ENCODE data around the gene CIZ1. TPM values are rescaled to one million over a fixed set of nuclear protein-coding genes. Genes with fewer than 3 reads are reported as not detected.

CIZ1 gene
- total and polyA plus RNA-seq, 4 donors = 18.5 to 157 (median 90.8) TPM

GRCh38 chr9:128121466-128121810, 69.9 kb downstream of the CIZ1 start:
- WGBS (ENCODE audit: insufficient coverage) = 98% methylated on average over 5 of the region's 5 CpGs
- Histone ChIP-seq H3K9me3 (ENCODE audit: control insufficient read depth, insufficient read depth, low read length) (no peaks in the 10 kb centered on the region), H3K36me3 (ENCODE audit: control insufficient read depth, insufficient read depth, low read length) (peaks cover 73% of the 10 kb centered on the region), H3K27me3 (ENCODE audit: control insufficient read depth, insufficient read depth, low read length) (no peaks in the 10 kb centered on the region), H3K4me3 (ENCODE audit: low read depth, low read length) (no peak overlapping the region), H3K27ac (ENCODE audit: low read depth, low read length) (no peak overlapping the region), H3K4me1 (ENCODE audit: control insufficient read depth, insufficient read depth, low read length) (peaks cover 27% of the 10 kb centered on the region)
- no peak for DNase-seq (ENCODE audit: low read depth in 4 of 6, low spot score in 6 of 6)

GRCh38 chr9:128120741-128121465, 70.5 kb downstream of the CIZ1 start:
- Histone ChIP-seq H3K27me3 (ENCODE audit: control insufficient read depth, insufficient read depth, low read length) (no peaks in the 10 kb centered on the region), H3K4me1 (ENCODE audit: control insufficient read depth, insufficient read depth, low read length) (peaks cover 22% of the 10 kb centered on the region), H3K36me3 (ENCODE audit: control insufficient read depth, insufficient read depth, low read length) (peaks cover 71% of the 10 kb centered on the region), H3K9me3 (ENCODE audit: control insufficient read depth, insufficient read depth, low read length) (no peaks in the 10 kb centered on the region), H3K4me3 (ENCODE audit: low read depth, low read length) (no peak overlapping the region), H3K27ac (ENCODE audit: low read depth, low read length) (no peak overlapping the region)
- WGBS (ENCODE audit: insufficient coverage) = 82% methylated on average over 27 of the region's 29 CpGs
- DNase-seq (ENCODE audit: low read depth in 4 of 6, low spot score in 6 of 6) = no peak

- Histone ChIP-seq H3K27ac (ENCODE audit: low read depth, low read length) (no peak overlapping the region), H3K36me3 (ENCODE audit: control insufficient read depth, insufficient read depth, low read length) (peaks cover 71% of the 10 kb centered on the region), H3K9me3 (ENCODE audit: control insufficient read depth, insufficient read depth, low read length) (no peaks in the 10 kb centered on the region), H3K27me3 (ENCODE audit: control insufficient read depth, insufficient read depth, low read length) (no peaks in the 10 kb centered on the region), H3K4me3 (ENCODE audit: low read depth, low read length) (no peak overlapping the region), H3K4me1 (ENCODE audit: control insufficient read depth, insufficient read depth, low read length) (peaks cover 15% of the 10 kb centered on the region)
- no peak for DNase-seq (ENCODE audit: low read depth in 4 of 6, low spot score in 6 of 6)
- WGBS (ENCODE audit: insufficient coverage) = 91% methylated on average over 18 of the region's 20 CpGs
These were observed 71.2 kb downstream of the CIZ1 start for GRCh38 chr9:128120061-128120740.

GRCh38 chr9:128118971-128119665, 72.3 kb downstream of the CIZ1 start:
- 80% methylated on average over 8 of the region's 15 CpGs for whole genome bisulfite sequencing (ENCODE audit: insufficient coverage)

GRCh38 chr9:128118472-128118857, 72.9 kb downstream of the CIZ1 start:
- H3K36me3 ChIP-seq (ENCODE audit: control insufficient read depth, insufficient read depth, low read length) = peaks cover 71% of the 10 kb centered on the region
- no peak overlapping the region for H3K4me3 ChIP-seq (ENCODE audit: low read depth, low read length)
- no peak overlapping the region for H3K27ac ChIP-seq (ENCODE audit: low read depth, low read length)
- no peaks in the 10 kb centered on the region for H3K27me3 ChIP-seq (ENCODE audit: control insufficient read depth, insufficient read depth, low read length)
- peaks cover 12% of the 10 kb centered on the region for H3K4me1 ChIP-seq (ENCODE audit: control insufficient read depth, insufficient read depth, low read length)
- DNase-seq (ENCODE audit: low read depth in 4 of 6, low spot score in 6 of 6) = no peak
- H3K9me3 ChIP-seq (ENCODE audit: control insufficient read depth, insufficient read depth, low read length) = no peaks in the 10 kb centered on the region
- 52% methylated on average over 3 of the region's 3 CpGs for WGBS (ENCODE audit: insufficient coverage)

More at GRCh38 chr9:128118971-128119665, 72.3 kb downstream of the CIZ1 start:
- H3K27me3 ChIP-seq (ENCODE audit: control insufficient read depth, insufficient read depth, low read length) = no peaks in the 10 kb centered on the region
- no peak overlapping the region for H3K4me3 ChIP-seq (ENCODE audit: low read depth, low read length)
- DNase-seq (ENCODE audit: low read depth in 4 of 6, low spot score in 6 of 6) = no peak
- H3K36me3 ChIP-seq (ENCODE audit: control insufficient read depth, insufficient read depth, low read length) = peaks cover 71% of the 10 kb centered on the region
- H3K4me1 ChIP-seq (ENCODE audit: control insufficient read depth, insufficient read depth, low read length) = peaks cover 12% of the 10 kb centered on the region
- no peak overlapping the region for H3K27ac ChIP-seq (ENCODE audit: low read depth, low read length)
- H3K9me3 ChIP-seq (ENCODE audit: control insufficient read depth, insufficient read depth, low read length) = no peaks in the 10 kb centered on the region

GRCh38 chr9:128117613-128118471, 73.5 kb downstream of the CIZ1 start:
- DNase-seq (ENCODE audit: low read depth in 4 of 6, low spot score in 6 of 6) = peak; percentile 59 to 97 (median 89)
- Histone ChIP-seq H3K36me3 (ENCODE audit: control insufficient read depth, insufficient read depth, low read length) (peaks cover 69% of the 10 kb centered on the region), H3K4me3 (ENCODE audit: low read depth, low read length) (peak overlapping the region; percentile 7), H3K9me3 (ENCODE audit: control insufficient read depth, insufficient read depth, low read length) (no peaks in the 10 kb centered on the region), H3K27me3 (ENCODE audit: control insufficient read depth, insufficient read depth, low read length) (no peaks in the 10 kb centered on the region), H3K4me1 (ENCODE audit: control insufficient read depth, insufficient read depth, low read length) (peaks cover 12% of the 10 kb centered on the region), H3K27ac (ENCODE audit: low read depth, low read length) (peak overlapping the region; percentile 40)
- 12% methylated on average over 27 of the region's 27 CpGs for WGBS (ENCODE audit: insufficient coverage)

- Histone ChIP-seq H3K4me3 (ENCODE audit: low read depth, low read length) (no peak overlapping the region), H3K4me1 (ENCODE audit: control insufficient read depth, insufficient read depth, low read length) (peaks cover 12% of the 10 kb centered on the region), H3K36me3 (ENCODE audit: control insufficient read depth, insufficient read depth, low read length) (peaks cover 56% of the 10 kb centered on the region), H3K9me3 (ENCODE audit: control insufficient read depth, insufficient read depth, low read length) (no peaks in the 10 kb centered on the region), H3K27me3 (ENCODE audit: control insufficient read depth, insufficient read depth, low read length) (no peaks in the 10 kb centered on the region), H3K27ac (ENCODE audit: low read depth, low read length) (no peak overlapping the region)
- WGBS (ENCODE audit: insufficient coverage) = 94% methylated on average over 12 of the region's 16 CpGs
- DNase-seq (ENCODE audit: low read depth in 4 of 6, low spot score in 6 of 6) = no peak
These were observed 75.0 kb downstream of the CIZ1 start for GRCh38 chr9:128116104-128117083.

All from spinal cord (tissue), 10 donors.